Suprapubic skin (tissue), 4 donors: ENCODE results near the gene ROPN1L.

ENCODE experiments used
- CTCF ChIP-seq, 2 donors: fragments of 200-600 bp in 1 of 2; fragments of 450-650 bp in 1 of 2; sonication (generic) in 1 of 2; IDR thresholded peaks; one replicate each; pipeline ENCODE4 v1.5.1; 2016 to 2019; ENCODE audit warnings: antibody characterized with exemption in 2 of 2, mild to moderate bottlenecking in 1 of 2, moderate library complexity in 1 of 2
- EP300 ChIP-seq: sonication (generic); formaldehyde crosslinking; IDR thresholded peaks from one replicate; pipeline ENCODE4 v1.6.1; 2017; ENCODE audit warnings: antibody characterized with exemption
- POLR2A ChIP-seq, 2 donors: fragments of 450-650 bp; IDR thresholded peaks; one replicate each; pipeline ENCODE4 v1.6.1; 2017; ENCODE audit warnings: antibody characterized with exemption in 2 of 2, mild to moderate bottlenecking in 2 of 2, moderate library complexity in 2 of 2
- POLR2AphosphoS5 ChIP-seq, 3 donors: sonication (generic); formaldehyde crosslinking; IDR thresholded peaks; one replicate each; pipeline ENCODE4 v1.6.1; 2017; ENCODE audit warnings: antibody characterized with exemption in 3 of 3

- TF ChIP-seq POLR2A (IDR thresholded peaks at IDR 0.05): no peak
- no peak for TF ChIP-seq CTCF (IDR thresholded peaks at IDR 0.05)
- TF ChIP-seq EP300: no peak
- TF ChIP-seq POLR2AphosphoS5 (IDR thresholded peaks at IDR 0.05): no peak
Measured at GRCh38 chr5:10490927-10491672, 49.4 kb downstream of the ROPN1L start.
